NK-92 (cell line): ENCODE data around the gene NBL1.

ENCODE experiments used
- DNase-seq: peaks from one replicate; lab custom pipeline; 2025; ENCODE audit not compliant: unreplicated experiment; lab: John Stamatoyannopoulos, UW

Gene NBL1

DNA sequence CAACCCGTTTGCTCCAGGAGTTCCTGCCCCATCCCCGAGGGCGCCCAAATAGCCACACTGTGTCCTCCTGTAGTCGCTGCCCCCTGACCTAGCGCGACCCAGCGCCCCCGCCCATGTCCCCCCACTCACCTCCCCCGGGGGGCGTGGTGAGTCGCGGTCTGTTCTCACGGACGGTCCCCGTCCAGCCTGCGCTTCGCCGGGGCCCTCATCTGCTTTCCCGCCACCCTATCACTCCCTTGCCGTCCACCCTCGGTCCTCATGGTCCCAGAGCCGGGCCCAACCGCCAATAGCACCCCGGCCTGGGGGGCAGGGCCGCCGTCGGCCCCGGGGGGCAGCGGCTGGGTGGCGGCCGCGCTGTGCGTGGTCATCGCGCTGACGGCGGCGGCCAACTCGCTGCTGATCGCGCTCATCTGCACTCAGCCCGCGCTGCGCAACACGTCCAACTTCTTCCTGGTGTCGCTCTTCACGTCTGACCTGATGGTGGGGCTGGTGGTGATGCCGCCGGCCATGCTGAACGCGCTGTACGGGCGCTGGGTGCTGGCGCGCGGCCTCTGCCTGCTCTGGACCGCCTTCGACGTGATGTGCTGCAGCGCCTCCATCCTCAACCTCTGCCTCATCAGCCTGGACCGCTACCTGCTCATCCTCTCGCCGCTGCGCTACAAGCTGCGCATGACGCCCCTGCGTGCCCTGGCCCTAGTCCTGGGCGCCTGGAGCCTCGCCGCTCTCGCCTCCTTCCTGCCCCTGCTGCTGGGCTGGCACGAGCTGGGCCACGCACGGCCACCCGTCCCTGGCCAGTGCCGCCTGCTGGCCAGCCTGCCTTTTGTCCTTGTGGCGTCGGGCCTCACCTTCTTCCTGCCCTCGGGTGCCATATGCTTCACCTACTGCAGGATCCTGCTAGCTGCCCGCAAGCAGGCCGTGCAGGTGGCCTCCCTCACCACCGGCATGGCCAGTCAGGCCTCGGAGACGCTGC, 21.7 kb downstream of the NBL1 start:
- DNase-seq = no peak

- no peak for DNase-seq
Measured at GRCh38 chr1:19668888-19669287, 24.8 kb downstream of the NBL1 start.

- no peak for DNase-seq
Measured at GRCh38 chr1:19670787-19671186, 26.7 kb downstream of the NBL1 start.

DNA sequence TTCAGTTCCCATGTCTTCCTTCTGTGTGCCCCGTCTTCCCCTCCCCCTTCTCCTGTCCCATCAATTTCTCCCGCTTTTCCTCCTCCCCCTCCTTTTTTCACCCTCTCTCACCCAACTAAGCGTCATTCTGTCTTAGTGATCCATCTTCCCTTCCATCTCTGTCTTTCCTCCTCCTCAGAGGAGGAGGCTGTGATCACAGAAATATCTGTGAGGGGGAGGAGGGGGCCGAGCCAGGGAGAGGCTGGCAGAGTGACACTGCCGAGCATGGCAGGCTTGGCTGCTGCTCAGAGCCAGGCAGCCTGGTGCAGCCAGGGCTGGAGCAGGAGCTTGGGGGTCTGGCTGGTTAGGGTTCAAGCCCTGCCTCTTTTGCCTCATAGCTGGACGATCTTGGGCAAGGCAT, 28.1 kb downstream of the NBL1 start:
- DNase-seq = no peak

DNA sequence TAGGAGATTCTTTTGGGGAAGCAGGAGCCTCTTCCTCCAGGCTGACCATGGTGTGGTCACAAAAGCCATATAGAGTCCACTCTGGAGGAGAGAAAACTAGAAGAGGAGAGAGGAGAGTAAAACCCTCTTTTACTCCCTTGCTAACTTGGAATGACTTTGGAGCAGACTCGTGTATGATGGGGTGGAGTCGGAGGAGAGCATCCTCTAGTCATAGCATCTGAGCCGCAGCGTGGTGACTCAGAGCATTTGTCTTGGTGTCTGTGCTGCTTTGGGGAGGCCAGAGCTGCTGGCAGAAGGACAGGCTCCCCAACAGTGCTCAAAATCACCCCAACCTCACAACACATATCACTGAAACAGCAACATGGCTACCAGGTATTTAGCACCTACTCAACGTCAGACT, 31.7 kb downstream of the NBL1 start:
- DNase-seq = no peak

- no peak for DNase-seq
Measured at GRCh38 chr1:19676438-19676922, 32.4 kb downstream of the NBL1 start.

DNA sequence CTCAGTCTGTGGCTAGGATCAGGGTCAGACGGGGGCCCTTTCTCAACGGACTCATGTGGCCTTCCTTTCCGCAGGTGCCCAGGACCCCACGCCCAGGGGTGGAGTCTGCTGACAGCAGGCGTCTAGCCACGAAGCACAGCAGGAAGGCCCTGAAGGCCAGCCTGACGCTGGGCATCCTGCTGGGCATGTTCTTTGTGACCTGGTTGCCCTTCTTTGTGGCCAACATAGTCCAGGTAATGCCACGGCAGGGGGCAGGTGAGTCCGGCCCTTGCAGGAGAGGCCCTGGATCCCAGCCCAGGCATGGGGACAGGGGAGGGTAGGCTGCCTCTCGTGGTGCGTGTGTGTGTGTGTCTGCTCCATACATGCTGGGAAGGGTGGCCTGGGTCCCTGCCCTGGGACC, 34.4 kb downstream of the NBL1 start:
- DNase-seq = no peak

DNA sequence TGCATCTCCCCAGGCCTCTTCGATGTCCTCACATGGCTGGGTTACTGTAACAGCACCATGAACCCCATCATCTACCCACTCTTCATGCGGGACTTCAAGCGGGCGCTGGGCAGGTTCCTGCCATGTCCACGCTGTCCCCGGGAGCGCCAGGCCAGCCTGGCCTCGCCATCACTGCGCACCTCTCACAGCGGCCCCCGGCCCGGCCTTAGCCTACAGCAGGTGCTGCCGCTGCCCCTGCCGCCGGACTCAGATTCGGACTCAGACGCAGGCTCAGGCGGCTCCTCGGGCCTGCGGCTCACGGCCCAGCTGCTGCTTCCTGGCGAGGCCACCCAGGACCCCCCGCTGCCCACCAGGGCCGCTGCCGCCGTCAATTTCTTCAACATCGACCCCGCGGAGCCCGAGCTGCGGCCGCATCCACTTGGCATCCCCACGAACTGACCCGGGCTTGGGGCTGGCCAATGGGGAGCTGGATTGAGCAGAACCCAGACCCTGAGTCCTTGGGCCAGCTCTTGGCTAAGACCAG, 34.9 kb downstream of the NBL1 start:
- DNase-seq = no peak

GRCh38 chr1:19679691-19680090, 35.6 kb downstream of the NBL1 start:
- no peak for DNase-seq

DNA sequence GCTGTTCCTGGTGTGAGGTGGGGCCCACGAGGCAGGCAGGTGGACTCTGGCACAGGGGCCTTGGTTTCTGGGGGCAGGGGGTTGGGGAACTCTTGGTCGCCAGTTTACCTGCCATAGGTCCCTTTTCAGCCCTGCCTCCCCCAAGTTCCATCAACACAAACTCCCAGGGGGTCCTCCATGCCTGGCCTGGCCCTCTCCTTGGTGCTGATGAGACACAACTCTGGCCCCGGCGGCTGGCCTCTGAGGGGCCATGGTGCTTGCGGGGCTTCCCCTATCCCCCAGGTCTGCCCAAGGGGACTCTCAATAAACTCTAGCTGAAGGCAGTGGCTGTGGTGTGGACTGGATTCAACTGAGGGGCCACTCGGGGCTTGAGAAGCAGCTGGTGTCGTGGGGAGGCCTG, 36.5 kb downstream of the NBL1 start:
- DNase-seq = no peak

DNA sequence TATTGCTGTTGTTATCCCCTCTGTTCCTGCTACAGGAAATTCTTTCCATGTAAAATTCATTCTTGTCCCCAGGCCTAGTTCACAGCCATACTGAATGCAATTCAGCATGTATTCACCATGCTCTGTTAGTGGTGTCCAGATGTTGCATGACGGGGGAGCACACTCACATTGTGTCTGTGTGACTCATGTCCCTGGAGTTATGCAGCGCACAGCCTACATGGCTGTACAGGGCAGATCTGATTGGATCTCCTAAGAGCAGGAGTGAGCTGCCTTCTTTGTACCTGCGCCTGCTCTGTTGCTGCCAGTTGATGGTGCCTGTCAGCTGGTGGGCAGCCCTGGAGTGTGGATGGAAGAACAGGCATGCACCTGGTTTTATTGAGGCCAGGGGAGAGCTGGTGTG, 38.1 kb downstream of the NBL1 start:
- DNase-seq = no peak

DNA sequence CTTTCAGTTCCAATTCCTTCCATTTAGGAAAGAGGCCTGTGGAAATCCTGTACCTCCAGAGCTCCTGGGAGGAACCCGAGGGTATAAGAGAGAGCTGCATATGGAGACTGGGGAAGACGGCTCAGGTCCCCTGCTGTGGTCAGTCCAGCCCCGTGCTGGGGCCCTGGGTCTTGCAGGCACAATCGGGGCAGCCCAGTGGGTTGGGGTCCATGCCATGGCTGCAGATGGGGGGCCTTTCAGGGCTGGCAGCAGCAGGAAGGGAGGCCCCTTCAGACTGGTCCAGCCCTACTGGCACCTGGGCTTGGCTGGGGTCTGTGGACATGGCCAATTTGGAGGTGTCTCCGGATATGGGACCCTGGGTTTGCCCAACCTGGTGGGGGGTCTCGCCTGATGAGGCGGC, 38.8 kb downstream of the NBL1 start:
- no peak for DNase-seq

- DNase-seq = no peak
Measured at GRCh38 chr1:19683351-19683750, 39.2 kb downstream of the NBL1 start.

- DNase-seq = no peak
Measured at GRCh38 chr1:19684677-19685076, 40.6 kb downstream of the NBL1 start.

DNA sequence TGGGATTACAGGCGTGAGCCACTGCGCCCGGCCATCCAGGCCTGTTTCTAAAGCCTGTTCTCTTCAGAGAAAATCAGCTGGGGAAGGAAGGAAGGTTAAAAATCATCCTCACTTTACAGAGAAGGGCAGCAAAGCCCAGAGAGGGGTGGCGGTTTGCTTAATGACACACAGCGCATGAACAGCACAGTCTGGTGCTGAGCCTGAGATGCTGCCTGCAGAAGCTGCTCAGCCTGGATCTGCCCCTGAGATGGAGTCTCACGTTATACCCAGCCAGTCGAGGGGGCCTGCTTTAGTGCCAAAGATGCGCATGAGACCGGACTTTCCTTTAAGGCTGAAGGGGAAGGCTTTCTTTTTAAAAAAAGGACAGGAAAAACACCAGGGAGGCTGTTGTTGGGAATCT, 41.9 kb downstream of the NBL1 start:
- DNase-seq = no peak

DNA sequence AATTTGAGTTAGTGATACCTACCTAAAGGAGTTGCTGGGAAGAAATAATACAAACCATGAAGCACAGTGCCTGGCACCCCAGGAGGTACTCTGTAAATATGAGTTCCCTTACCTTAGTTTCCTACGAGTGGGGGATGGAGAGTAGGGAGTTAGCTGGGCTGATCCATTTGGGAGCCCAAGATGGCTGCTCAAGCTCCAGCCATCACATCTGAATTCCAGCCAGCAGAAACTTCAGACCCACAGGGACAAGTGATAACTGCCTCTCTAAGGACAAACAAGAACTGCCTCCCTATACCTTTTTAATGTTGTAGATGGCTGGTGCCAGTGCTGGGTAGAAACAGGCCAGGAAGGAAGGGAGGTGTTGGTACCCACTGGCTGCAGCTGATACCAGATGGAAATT, 43.3 kb downstream of the NBL1 start:
- no peak for DNase-seq

- DNase-seq = no peak
Measured at GRCh38 chr1:19688041-19688842, 44.1 kb downstream of the NBL1 start.

- no peak for DNase-seq
Measured at GRCh38 chr1:19689085-19689757, 45.1 kb downstream of the NBL1 start.

DNA sequence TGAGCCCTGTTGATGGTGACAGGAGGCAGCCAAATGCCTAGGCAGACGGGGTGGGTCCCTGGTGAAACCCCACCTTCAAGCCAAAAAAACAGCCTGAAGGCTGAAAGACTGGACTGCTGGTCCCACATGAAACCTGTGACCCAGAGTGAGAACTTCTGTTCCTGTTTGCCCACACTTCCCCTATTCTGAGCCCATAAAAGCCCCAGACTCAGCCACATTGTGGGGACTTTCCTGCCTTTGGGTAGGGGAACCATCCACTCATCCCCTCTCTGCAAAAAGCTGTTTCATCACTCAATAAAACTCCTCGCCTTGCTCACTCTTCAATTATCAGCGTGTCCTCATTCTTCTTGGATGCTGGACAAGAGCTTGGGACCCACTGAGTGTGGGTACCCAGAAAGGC, 45.7 kb downstream of the NBL1 start:
- DNase-seq = no peak

- DNase-seq = no peak
Measured at GRCh38 chr1:19690342-19690741, 46.2 kb downstream of the NBL1 start.

DNA sequence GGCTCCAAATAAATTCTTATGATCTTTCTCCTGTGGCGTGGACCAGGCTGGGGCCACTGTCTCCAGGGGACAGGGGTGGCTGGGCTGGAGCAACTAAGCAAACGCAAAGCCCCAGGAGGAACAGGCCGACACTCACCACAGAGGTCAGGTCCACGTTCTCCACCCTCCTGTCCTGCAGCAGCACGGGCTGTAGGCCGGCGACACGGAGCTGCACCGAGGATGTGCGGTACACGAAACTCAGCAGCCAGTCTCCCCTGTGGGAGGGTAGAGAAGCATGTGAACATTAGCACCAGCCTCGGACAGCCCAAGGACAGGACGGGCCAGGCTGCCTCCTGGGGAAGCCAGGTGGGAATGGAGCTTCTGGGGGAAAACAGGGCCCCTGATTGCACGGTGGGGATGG, 50.2 kb downstream of the NBL1 start:
- no peak for DNase-seq
